ENCODE data around the gene CCND2.

The CCND2 gene

GRCh38 chr12:4289998-4290790, 16.6 kb downstream of the CCND2 start:
- DNase-seq (ENCODE audit: low spot score), result no peak

- DNase-seq (ENCODE audit: low spot score), result no peak
These were observed 18.9 kb downstream of the CCND2 start for GRCh38 chr12:4292341-4293073.

- DNase-seq (ENCODE audit: low spot score), result no peak
These were observed 19.9 kb downstream of the CCND2 start for GRCh38 chr12:4293299-4293965.

- DNase-seq (ENCODE audit: low spot score), result no peak
These were observed 20.5 kb downstream of the CCND2 start for GRCh38 chr12:4293966-4294505.

GRCh38 chr12:4296751-4297150, 23.2 kb downstream of the CCND2 start:
- no peak for DNase-seq (ENCODE audit: low spot score)

GRCh38 chr12:4297617-4298016, 24.1 kb downstream of the CCND2 start:
- no peak for DNase-seq (ENCODE audit: low spot score)

GRCh38 chr12:4300883-4301282, 27.3 kb downstream of the CCND2 start:
- no peak for DNase-seq (ENCODE audit: low spot score)

- DNase-seq (ENCODE audit: low spot score), result no peak
These were observed 28.5 kb downstream of the CCND2 start for GRCh38 chr12:4301932-4302501.

GRCh38 chr12:4302881-4303280, 29.3 kb downstream of the CCND2 start:
- DNase-seq (ENCODE audit: low spot score), result no peak

GRCh38 chr12:4303750-4304149, 30.2 kb downstream of the CCND2 start:
- DNase-seq (ENCODE audit: low spot score), result no peak

- DNase-seq (ENCODE audit: low spot score), result peak; percentile 78
These were observed 34.2 kb downstream of the CCND2 start for GRCh38 chr12:4307593-4308333.

- DNase-seq (ENCODE audit: low spot score), result no peak
These were observed 34.9 kb downstream of the CCND2 start for GRCh38 chr12:4308334-4308950.

GRCh38 chr12:4311776-4312175, 38.2 kb downstream of the CCND2 start:
- DNase-seq (ENCODE audit: low spot score), result no peak

GRCh38 chr12:4312251-4312650, 38.7 kb downstream of the CCND2 start:
- no peak for DNase-seq (ENCODE audit: low spot score)

GRCh38 chr12:4320497-4320852, 46.9 kb downstream of the CCND2 start:
- no peak for DNase-seq (ENCODE audit: low spot score)

GRCh38 chr12:4320853-4321701, 47.5 kb downstream of the CCND2 start, which contains the start of gene TIGAR:
Gene TIGAR (plus strand): TSS chr12:4321213. CDS start chr12:4321272, 59 bp downstream.
- DNase-seq (ENCODE audit: low spot score), result peak; percentile 98

GRCh38 chr12:4322726-4323125, 49.2 kb downstream of the CCND2 start:
- no peak for DNase-seq (ENCODE audit: low spot score)
